ENCODE data around the gene UTS2R.

Gene UTS2R

DNA sequence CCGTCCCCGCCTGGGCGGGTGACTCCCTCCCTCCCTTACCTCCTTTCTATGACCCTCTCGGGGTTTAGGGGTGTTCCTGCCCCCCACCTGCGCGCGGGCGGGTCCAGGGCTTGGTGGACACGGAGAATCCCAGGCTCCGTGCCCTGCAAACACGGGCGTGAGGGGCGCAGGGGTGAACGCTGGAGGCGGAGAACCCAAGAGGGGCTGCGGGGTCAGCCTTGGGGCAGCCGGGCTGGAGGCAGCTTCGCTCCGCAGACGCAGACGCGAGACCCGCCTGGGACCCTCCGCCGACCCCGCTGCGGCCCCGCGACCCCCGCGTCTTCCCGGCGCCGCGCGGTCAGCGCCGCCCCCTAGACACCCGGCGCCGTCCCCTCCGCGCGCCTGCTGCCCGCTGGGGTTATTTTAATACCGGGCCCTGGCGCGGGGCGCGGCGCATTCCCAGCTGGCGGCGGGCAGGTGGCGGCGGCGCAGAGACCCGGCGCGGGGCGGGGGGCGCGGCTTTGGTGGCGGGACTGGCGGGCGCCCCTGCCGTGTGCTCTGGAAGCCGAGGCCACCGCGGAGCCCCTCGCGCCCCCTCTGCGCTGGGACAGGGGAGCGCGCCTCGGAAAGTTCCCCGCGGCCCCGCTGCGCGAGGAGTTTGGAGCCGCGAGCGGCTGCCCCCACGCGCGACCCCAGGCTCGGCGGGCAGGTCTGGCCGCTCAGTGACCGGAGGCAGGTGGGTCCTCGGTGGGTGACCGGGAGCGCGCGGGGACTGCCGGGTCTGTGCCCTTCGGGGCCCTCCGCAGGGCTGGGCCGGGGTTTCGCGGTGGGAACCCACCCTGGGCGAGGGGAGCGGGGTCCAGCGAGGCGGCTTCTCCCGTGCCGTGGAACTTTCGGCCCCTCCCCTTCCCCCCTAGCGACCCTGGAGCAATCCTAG lies at the start of gene UTS2R:
Gene UTS2R, plus strand, starts transcription at position 433 of the 916 bp plus-strand sequence. CDS start 2,560 bp downstream, outside the sequence.
- no peak for DNase-seq

DNA sequence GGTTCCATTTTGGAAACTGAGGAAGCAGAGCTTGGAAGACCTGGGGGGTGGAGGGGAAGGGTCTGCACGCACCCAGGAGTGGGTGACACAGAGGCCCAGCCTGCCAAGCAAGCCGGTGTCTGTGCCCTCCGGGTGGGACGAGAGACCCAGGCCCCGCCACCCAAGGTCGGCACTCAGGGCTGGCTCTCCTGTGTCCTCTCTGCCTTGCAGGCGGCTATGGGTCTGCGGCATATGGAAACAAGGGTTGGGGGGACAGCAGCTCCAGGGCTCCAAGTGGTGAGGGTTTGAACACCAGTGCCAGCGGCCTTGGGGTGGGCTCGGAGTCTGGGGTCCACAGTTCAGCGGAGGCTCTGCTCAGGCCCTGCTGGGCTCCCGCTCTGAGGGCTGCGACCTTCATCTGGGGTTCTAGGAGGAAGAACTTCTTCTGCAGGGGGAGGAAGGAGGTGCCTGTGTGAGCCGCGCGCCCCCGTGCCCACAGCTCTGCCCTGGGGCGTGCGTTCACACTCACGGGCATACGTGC lies 49.6 kb upstream of the UTS2R start:
- no peak for DNase-seq

GRCh38 chr17:82322526-82323453 lies 48.8 kb upstream of the UTS2R start:
- no peak for DNase-seq

DNA sequence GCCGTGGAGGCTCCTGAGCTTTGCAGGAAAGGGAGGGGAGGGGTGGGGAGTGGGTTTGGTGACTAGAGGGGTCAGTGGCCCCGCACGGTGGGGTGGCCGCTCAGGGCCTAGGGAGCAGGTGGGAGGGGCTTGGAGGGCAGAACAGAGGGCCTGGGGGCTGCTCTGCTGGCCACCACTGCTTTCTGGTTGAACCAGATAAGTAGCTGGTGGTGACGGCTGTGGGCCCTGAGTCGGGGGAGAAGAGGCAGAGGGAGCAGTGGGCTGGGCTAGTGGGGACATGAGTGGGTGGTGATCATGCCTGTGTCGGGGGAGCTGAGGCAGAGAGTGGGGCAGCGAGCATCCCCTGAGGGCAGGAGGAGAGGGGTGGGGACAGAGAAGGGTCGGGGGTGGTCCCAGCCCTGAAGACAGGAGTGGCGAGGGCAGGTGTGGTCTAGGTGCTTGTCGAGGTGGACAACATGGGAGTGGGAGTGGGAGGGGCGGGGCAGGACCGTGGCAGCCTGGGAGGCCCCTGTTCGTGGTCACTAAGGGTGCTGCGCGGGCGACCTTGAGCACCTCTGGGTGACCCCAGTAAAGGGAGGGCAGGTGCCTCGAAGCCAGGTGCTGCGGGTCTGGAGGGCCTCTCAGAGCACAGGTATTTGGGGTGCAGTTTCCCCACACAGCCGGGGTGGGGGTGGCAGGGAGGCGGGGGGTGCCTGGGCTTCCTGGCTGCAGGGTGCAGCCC lies 47.9 kb upstream of the UTS2R start:
- no peak for DNase-seq

- no peak for DNase-seq
These were observed 46.8 kb upstream of the UTS2R start for GRCh38 chr17:82324566-82325285.

DNA sequence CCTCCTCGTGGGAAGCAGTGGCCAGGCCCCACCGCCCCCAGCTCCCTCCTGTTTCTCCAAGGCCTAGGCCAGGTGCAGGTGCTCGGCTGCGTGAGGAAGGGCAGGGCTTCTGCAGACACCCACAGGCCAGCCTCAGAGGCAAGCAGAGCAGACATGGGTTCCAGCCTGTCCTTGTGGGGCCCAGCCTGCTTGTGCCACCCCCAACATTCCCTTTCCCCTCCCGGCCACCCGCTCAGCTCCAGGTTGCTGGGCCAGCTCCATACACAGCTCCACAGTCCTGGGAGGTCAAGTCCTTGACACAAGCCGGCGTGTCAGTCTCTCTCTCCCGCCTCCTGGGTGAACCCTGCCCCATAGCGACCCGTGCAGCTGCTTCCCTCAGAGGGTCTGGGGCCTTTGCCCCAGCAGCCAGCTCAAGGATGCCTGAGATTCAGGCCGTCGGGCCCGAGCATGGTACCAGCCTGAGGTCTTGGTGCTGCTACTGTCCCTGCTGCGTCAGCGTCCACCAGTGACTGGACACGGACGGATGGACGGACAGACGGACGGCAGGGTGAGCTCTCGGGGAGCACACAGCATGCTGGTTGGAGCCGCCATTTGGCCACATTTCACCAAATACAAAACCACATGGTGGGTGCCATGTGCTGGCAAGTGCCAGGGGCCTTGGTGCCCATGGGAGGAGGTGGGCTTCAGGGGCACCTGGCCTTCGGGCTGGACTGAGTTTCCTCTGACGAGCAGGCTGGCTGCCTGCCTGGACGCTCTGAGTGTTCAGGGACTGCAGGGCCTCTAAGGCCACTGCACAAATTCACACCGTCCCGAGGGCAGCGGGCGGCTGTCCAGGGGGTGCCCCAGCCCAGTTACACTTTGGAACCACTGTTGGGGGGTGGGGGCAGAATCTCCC lies 46.0 kb upstream of the UTS2R start:
- DNase-seq = no peak

DNA sequence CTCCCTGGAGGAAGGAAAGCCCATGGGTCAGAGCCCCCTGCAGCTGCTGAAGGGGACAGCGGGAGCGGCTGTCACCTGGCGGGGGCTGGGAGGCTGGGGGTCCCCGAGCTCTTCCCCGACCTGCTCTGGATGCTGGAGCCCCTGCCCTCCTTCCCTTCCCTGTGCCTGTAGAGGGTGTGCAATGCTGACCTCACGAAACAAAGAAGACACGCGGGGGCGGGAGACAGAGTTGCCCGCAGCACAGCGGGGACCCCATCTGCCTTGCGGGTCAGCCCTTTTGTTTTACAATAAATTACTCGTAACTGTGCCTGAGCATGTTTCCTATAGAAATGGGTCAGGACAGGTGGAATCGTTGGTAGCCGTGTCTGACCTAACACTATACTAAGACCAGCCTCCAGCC lies 44.3 kb upstream of the UTS2R start:
- DNase-seq = no peak

DNA sequence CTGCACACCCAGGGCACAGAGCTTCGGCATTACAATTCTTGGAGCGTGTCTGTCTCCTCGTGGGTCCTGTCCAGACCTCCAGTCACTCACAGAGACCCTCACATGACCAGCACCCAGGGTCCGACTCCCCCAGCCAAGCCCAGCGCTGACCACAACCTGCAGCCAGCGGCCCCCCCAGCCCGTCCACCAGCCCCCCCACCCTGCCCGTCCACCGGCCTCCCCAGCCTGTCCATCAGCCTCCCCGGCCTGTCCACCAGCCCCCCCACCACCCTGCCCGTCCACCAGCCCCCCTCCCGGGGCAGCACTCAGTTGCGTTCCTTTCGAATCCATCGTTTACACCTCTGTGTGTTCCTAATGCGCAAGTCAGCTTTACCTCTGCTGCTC lies 43.8 kb upstream of the UTS2R start:
- no peak for DNase-seq

- no peak for DNase-seq
These were observed 43.2 kb upstream of the UTS2R start for GRCh38 chr17:82328141-82328993.

GRCh38 chr17:82328994-82329507 lies 42.5 kb upstream of the UTS2R start:
- DNase-seq = no peak

DNA sequence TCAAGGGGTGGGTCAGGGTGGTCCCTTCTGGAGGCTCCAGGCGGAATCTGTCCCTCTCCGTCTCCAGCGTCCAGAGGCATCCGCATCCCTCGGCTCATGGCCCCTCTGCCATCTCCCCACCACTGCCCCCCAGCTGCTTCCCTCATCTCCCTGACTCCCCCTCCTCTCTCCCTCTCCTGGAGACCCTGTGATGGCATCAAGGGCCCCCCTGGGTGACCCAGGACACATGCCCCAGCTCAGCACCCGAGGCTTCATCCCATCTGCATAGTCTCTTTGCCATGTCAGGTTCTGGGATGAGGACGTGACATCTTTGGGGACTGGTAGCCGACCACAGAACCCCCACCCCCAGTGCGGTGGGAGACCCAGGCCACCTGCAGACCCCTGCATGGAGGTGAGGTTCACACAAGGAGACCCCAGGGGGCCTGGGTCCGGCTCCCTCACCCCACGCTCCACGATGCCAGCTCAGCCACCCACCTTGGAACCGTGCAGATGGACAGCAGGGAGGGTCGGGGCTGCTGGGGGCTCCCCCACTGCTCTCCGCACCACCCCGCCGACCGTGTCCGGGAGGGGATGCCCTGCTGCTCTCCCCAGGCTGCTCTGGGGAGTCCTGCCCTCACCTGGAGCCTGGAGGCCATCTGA lies 41.8 kb upstream of the UTS2R start:
- DNase-seq = no peak

GRCh38 chr17:82330322-82331239 lies 41.0 kb upstream of the UTS2R start:
- no peak for DNase-seq

- no peak for DNase-seq
These were observed 40.1 kb upstream of the UTS2R start for GRCh38 chr17:82331345-82331939.

DNA sequence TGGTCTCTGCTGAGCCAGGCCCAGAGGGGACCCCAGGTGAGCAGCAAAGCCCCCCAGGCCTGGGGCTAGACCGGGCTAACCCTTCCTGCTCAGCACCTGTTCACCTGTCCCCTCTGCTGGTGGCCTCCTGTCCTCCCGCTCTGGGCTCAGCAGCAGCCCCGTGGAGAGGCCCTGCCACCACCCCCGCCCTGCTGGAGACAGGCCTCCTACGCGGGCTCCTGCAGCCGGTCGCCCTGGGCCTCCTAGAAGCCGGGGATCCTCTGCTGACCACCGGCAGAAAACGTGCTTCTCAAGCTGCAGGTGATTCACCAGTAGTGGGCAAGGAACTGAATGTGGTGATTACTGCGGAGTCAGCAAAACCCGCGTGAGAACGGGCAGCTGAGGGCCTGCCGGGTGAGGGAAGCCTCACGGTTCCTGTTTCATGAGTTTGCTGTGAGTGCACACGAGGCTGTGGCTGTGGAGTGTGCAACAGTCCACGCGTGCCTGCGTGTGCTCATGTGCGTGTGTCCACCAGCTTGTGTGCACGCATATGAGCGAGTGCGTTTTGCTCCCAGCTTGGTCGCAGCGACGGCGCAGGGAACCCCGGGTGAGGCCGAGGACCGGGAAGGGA lies 38.8 kb upstream of the UTS2R start:
- no peak for DNase-seq

DNA sequence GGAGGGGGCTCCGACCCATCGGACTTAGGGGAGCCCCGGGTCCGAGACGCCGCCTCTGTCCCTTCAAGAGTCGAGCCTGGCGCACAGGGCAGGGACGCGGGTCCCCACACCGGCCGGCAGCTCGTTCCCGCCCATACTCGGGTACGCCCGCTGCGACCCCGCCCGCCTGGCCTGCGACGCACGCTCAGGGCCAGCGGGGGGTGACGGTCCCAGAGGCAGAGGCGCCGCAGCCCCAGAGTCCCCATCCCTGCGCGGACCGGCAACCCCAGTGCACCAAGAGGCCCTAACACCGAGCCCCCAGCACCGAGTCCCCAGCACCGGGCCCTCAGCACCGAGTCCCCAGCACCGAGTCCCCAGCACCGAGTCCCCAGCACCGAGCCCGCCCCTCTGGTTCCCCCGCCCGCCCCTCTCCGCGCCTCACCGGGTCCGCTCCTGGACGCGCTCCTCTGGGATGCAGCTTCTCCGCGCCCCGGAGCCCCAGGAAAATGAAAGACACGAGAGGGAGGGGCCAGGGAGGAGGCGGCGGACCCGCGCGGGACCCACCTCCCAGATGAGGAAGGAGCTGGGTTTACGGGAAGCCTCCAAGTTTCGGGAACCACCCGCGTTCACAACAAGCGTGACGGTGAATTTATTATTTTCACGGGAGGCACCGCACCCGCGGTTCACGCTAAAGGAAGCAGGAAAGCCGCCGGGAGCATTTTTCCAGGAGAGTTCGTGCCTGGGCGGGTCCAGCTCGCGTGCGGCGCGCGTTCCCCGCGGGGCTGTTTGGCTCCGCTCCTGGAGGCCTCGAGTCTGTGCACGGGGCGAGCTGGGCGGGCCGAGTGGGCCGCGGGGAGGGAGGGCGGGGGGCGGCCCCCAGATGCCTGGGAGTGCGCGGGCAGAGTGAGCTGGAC lies 38.0 kb upstream of the UTS2R start, which contains the start of gene SECTM1:
Gene SECTM1, minus strand, starts transcription at position 488 of the 893 bp plus-strand sequence. CDS start 6,526 bp downstream, outside the sequence.
- no peak for DNase-seq

GRCh38 chr17:82334204-82334621 lies 37.4 kb upstream of the UTS2R start:
- no peak for DNase-seq

Measured in activated CD4-positive, CD25-positive, alpha-beta regulatory T cell (primary cell).